Thyroid gland (tissue), 4 donors: Measurements from ENCODE around the gene DLGAP5.

ENCODE experiments used
- POLR2A ChIP-seq, 2 donors: fragments of 450-650 bp; IDR thresholded peaks; one replicate each; pipeline ENCODE4 v1.6.1; 2017; ENCODE audit warnings: antibody characterized with exemption in 2 of 2, mild to moderate bottlenecking in 2 of 2, moderate library complexity in 1 of 2
- TF ChIP-seq, protein P1 (sequence below), 6 experiments: fragments of 200-600 bp in 3 of 6; fragments of 450-650 bp in 3 of 6; sonication (generic) in 3 of 6; IDR thresholded peaks; one replicate each; pipeline ENCODE4 v1.5.1; 2016 to 2019; ENCODE audit warnings: antibody characterized with exemption in 6 of 6, mild to moderate bottlenecking in 2 of 6, inconsistent platforms in 1 of 6, moderate library complexity in 1 of 6

DNA sequence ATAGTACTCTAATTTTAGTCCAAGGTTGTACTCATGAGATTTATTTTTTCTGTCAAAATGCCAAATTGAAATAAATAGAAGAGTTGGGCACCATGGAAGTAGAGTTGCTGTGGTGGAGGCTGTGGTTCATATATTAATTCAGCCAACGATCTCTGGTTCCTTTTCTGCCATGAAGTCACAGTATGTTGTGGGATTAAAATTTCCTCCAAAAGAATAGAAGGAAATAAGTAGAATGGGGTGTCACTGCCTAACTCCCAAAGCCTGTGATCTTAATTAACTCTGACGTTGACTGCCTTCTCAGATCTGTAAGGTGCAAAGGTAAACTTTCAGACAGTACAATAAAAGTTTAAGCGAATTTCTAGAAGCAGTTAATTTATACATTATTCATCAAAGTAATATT, 42.2 kb upstream of the DLGAP5 start:
- TF ChIP-seq, protein P1, sequence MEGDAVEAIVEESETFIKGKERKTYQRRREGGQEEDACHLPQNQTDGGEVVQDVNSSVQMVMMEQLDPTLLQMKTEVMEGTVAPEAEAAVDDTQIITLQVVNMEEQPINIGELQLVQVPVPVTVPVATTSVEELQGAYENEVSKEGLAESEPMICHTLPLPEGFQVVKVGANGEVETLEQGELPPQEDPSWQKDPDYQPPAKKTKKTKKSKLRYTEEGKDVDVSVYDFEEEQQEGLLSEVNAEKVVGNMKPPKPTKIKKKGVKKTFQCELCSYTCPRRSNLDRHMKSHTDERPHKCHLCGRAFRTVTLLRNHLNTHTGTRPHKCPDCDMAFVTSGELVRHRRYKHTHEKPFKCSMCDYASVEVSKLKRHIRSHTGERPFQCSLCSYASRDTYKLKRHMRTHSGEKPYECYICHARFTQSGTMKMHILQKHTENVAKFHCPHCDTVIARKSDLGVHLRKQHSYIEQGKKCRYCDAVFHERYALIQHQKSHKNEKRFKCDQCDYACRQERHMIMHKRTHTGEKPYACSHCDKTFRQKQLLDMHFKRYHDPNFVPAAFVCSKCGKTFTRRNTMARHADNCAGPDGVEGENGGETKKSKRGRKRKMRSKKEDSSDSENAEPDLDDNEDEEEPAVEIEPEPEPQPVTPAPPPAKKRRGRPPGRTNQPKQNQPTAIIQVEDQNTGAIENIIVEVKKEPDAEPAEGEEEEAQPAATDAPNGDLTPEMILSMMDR (IDR thresholded peaks at IDR 0.05), result no peak
- TF ChIP-seq POLR2A (IDR thresholded peaks at IDR 0.05), result no peak
